NT2/D1 (cell line): ENCODE measurements around the gene CFD.
"Not testable (repeated sequence)": the region's sequence is repeated elsewhere in the genome, so short reads cannot be mapped to it uniquely, and the experiment has no call there.

ENCODE experiments used
- DNase-seq: peaks from one replicate; pipeline ENCODE4 v3.0.0-alpha.2; 2011; ENCODE audit warnings: low read depth, low spot score
- H3K27me3 ChIP-seq: 2 replicates; pipeline ENCODE4 v1.6.0; 2011; ENCODE audit warnings: mild to moderate bottlenecking; ENCODE audit not compliant: insufficient read length, insufficient read depth
- H3K36me3 ChIP-seq: 2 replicates; pipeline ENCODE4 v1.6.1; 2011; ENCODE audit warnings: mild to moderate bottlenecking, low read length, mixed read lengths; ENCODE audit not compliant: insufficient read depth, insufficient read length
- H3K4me1 ChIP-seq: 2 replicates; pipeline ENCODE4 v1.5.1; 2011; ENCODE audit not compliant: insufficient read depth, insufficient read length
- H3K4me3 ChIP-seq: 2 replicates; pipeline ENCODE4 v1.5.1; 2011; ENCODE audit warnings: low read depth; ENCODE audit not compliant: insufficient read length
- H3K9ac ChIP-seq: 2 replicates; pipeline ENCODE4 v1.6.0; 2011; ENCODE audit warnings: low read depth; ENCODE audit not compliant: insufficient read length
- H3K9me3 ChIP-seq: 2 replicates; pipeline ENCODE4 v1.5.1; 2011; ENCODE audit warnings: mild to moderate bottlenecking, low read length; ENCODE audit not compliant: insufficient read depth
- SUZ12 ChIP-seq: IDR thresholded peaks from 2 replicates; pipeline ENCODE4 v1.6.1; 2011; ENCODE audit not compliant: insufficient read length, insufficient read depth; ENCODE audit errors: extremely low read depth
- YY1 ChIP-seq: IDR thresholded peaks from 2 replicates; pipeline ENCODE4 v1.6.1; 2011; ENCODE audit not compliant: insufficient read length, insufficient read depth
- ZNF274 ChIP-seq: IDR thresholded peaks from 2 replicates; pipeline ENCODE4 v1.6.1; 2011; ENCODE audit warnings: mild to moderate bottlenecking, low read depth, low read length

The CFD gene

DNA sequence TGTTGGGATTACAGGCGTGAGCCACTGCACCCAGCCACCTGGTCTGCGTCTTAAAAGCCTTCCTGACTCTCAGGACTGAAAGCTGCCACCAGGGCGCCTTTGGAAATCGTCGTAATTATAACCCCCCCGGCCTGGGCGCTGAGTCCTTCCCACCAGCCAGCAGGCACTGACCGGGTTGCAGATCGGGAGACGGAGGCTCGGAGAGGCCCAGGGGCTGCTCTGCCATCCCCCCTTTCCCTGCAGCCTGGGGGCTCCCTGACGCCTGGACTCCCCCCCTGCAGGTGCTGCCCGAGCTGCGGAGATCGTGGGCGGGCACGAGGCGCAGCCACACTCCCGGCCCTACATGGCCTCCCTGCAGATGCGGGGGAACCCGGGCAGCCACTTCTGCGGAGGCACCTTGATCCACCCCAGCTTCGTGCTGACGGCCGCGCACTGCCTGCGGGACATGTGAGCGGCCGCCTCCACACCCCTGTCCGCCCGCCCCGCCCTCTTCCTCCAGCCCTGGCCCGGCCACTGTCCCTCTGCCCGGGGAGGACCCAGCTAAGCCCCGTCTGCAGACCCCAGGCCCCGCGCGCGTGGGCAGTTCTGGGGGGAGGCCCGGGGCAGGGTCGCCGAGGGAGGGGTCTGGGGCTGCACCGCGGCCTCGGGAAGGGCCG is 16.2 kb upstream of the CFD start:
- Histone ChIP-seq H3K9me3 (no peaks in the 10 kb centered on the region), H3K4me3 (peak overlapping the region; percentile 37), H3K9ac (peak overlapping the region; percentile 76), H3K36me3 (no peaks in the 10 kb centered on the region), H3K4me1 (peaks cover 18% of the 10 kb centered on the region), H3K27me3 (peaks cover 16% of the 10 kb centered on the region)
- no peak for TF ChIP-seq ZNF274
- TF ChIP-seq YY1: no peak
- no peak for TF ChIP-seq SUZ12
- DNase-seq: no peak

DNA sequence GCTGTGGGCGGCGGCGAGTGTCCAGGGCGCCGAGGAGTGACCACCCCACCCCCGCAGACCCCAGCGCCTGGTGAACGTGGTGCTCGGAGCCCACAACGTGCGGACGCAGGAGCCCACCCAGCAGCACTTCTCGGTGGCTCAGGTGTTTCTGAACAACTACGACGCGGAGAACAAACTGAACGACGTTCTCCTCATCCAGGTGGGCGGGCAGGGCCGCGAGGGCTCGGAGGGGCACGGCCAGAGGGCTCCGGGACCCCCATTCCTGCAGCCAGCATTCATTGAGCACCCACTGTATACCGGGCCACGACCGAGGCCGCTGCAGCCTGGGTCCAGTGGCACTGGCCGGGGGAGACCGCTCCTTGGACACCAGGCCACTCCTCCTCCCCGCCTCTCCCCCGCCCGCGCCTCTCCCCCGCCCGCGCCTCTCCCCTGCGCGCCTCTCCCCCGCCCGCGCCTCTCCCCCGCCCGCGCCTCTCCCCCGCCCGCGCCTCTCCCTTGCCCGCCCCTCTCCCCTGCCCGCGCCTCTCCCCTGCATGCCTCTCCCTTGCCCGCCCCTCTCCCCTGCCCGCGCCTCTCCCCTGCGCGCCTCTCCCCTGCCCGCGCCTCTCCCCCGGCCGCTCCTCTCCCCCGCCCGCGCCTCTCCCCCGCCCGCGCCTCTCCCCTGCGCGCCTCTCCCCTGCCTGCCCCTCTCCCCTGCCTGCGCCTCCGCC is 15.5 kb upstream of the CFD start:
- Histone ChIP-seq H3K36me3 (no peaks in the 10 kb centered on the region), H3K4me3 (peak overlapping the region; percentile 37), H3K9ac (peak overlapping the region; percentile 42), H3K9me3 (no peaks in the 10 kb centered on the region), H3K4me1 (peaks cover 15% of the 10 kb centered on the region), H3K27me3 (peaks cover 16% of the 10 kb centered on the region)
- DNase-seq: no peak
- TF ChIP-seq SUZ12: no peak
- no peak for TF ChIP-seq ZNF274
- TF ChIP-seq YY1: no peak

GRCh38 chr19:844546-844971 is 14.9 kb upstream of the CFD start:
- H3K36me3 ChIP-seq: no peaks in the 10 kb centered on the region
- H3K9ac ChIP-seq: no peak overlapping the region
- no peak overlapping the region for H3K4me3 ChIP-seq
- H3K27me3 ChIP-seq: peaks cover 16% of the 10 kb centered on the region
- H3K4me1 ChIP-seq: peaks cover 13% of the 10 kb centered on the region
- no peak for DNase-seq
- no peak for TF ChIP-seq ZNF274
- TF ChIP-seq YY1: no peak
- no peak for TF ChIP-seq SUZ12
- no peaks in the 10 kb centered on the region for H3K9me3 ChIP-seq

GRCh38 chr19:845707-846521 is 13.6 kb upstream of the CFD start:
- no peaks in the 10 kb centered on the region for H3K9me3 ChIP-seq
- peaks cover 16% of the 10 kb centered on the region for H3K27me3 ChIP-seq
- no peak overlapping the region for H3K4me3 ChIP-seq
- peak overlapping the region; percentile 17 for H3K9ac ChIP-seq
- no peaks in the 10 kb centered on the region for H3K36me3 ChIP-seq
- TF ChIP-seq ZNF274: no peak
- DNase-seq: no peak
- peaks cover 15% of the 10 kb centered on the region for H3K4me1 ChIP-seq

DNA sequence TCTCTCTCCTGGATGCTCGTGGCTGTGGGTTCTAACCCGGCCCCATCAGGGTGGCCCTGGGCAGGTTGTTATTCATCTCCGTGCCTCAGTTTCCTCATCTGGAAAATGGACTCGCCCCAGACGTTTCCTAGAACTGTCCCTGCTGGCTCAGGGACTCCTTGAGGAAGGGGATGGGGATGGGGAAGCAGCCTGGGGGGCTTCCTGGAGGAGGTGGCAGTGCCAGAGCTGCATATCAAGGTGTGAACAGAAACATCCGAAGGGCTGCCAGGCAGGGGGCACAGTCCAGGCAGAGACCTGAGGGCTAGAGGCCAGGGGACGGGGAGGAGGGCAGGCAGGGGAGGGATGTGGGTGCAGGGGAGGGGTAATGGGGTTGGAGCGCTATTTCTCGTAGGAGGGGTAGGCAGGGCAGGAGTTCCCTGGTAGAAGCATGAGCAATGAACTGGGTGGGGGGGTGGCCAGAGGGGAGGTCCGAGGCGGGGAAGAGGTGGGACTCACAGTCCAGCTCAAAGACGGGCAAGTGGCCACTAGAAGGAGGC is 11.0 kb upstream of the CFD start:
- Histone ChIP-seq H3K4me3 (no peak overlapping the region), H3K4me1 (peaks cover 14% of the 10 kb centered on the region), H3K36me3 (no peaks in the 10 kb centered on the region), H3K27me3 (peaks cover 5% of the 10 kb centered on the region), H3K9me3 (no peaks in the 10 kb centered on the region), H3K9ac (peak overlapping the region; percentile 21)
- DNase-seq: no peak
- TF ChIP-seq SUZ12: no peak
- no peak for TF ChIP-seq YY1
- no peak for TF ChIP-seq ZNF274

GRCh38 chr19:849195-849594 is 10.3 kb upstream of the CFD start:
- DNase-seq, H3K9me3 ChIP-seq, H3K9ac ChIP-seq, H3K36me3 ChIP-seq, H3K27me3 ChIP-seq, H3K4me3 ChIP-seq: not testable (repeated sequence)
- H3K4me1 ChIP-seq: peaks cover 11% of the 10 kb centered on the region
